Measurements from ENCODE around the gene WNT10A.

The WNT10A gene

GRCh38 chr2:218883491-218884490, 3.1 kb downstream of the WNT10A start:
- DNase-seq (ENCODE audit: extremely low read depth, low read depth) = no peak
- no peak for TF ChIP-seq CTCF (IDR thresholded peaks at IDR 0.05; ENCODE audit: low read depth, low read length)

GRCh38 chr2:218884519-218884918, 3.9 kb downstream of the WNT10A start:
- DNase-seq (ENCODE audit: extremely low read depth, low read depth) = no peak
- TF ChIP-seq CTCF (IDR thresholded peaks at IDR 0.05; ENCODE audit: low read depth, low read length) = no peak

GRCh38 chr2:218885981-218886947, 5.6 kb downstream of the WNT10A start:
- no peak for DNase-seq (ENCODE audit: extremely low read depth, low read depth)
- TF ChIP-seq CTCF (IDR thresholded peaks at IDR 0.05; ENCODE audit: low read depth, low read length) = no peak

GRCh38 chr2:218887079-218887478, 6.4 kb downstream of the WNT10A start:
- no peak for TF ChIP-seq CTCF (IDR thresholded peaks at IDR 0.05; ENCODE audit: low read depth, low read length)
- no peak for DNase-seq (ENCODE audit: extremely low read depth, low read depth)

GRCh38 chr2:218888341-218888740, 7.7 kb downstream of the WNT10A start:
- TF ChIP-seq CTCF (IDR thresholded peaks at IDR 0.05; ENCODE audit: low read depth, low read length) = no peak
- DNase-seq (ENCODE audit: extremely low read depth, low read depth) = no peak

- DNase-seq (ENCODE audit: extremely low read depth, low read depth) = no peak
- no peak for TF ChIP-seq CTCF (IDR thresholded peaks at IDR 0.05; ENCODE audit: low read depth, low read length)
Observed at GRCh38 chr2:218889937-218890336, 9.3 kb downstream of the WNT10A start.

Measured in AG09319 (cell line).